OCI-LY7 (cell line): ENCODE results near the gene SMIM14. TPM values are rescaled to one million over a fixed set of nuclear protein-coding genes. Genes with fewer than 3 reads are reported as not detected.

Source experiments
- BruUV-seq: library from RNA; stranded (reverse); fragments of 400-500 nt; replicated peaks from 2 replicates; lab custom pipeline; 2021; lab: Mats Ljungman, UMichigan
- CTCF ChIA-PET: fragments of 300-600 bp; sonication (Branson Sonifier 250); formaldehyde crosslinking; loops from one replicate; lab custom pipeline; 2022; ENCODE audit warnings: antibody characterized with exemption; ENCODE audit not compliant: unreplicated experiment; lab: Charles Lee
- POLR2A ChIA-PET: fragments of 300-600 bp; sonication (Branson Sonifier 250); formaldehyde crosslinking; loops from one replicate; lab custom pipeline; 2022; ENCODE audit warnings: antibody characterized with exemption; lab: Charles Lee
- DNase-seq: peaks from one replicate; pipeline ENCODE4 v3.0.0-alpha.2; 2015; ENCODE audit warnings: low spot score
- H2AFZ ChIP-seq: fragments of 200-600 bp; sonication (generic), shearing (Covaris generic); 2 replicates; pipeline ENCODE4 v1.6.1; 2014; ENCODE audit warnings: mild to moderate bottlenecking, antibody characterized with exemption, low read length, moderate library complexity
- H3K27ac ChIP-seq: fragments of 200-600 bp; sonication (generic); 2 replicates; pipeline ENCODE4 v1.5.1; 2014; ENCODE audit warnings: mixed run types, low read depth, mild to moderate bottlenecking, moderate library complexity, low read length, inconsistent platforms; ENCODE audit not compliant: poor library complexity, severe bottlenecking
- H3K36me3 ChIP-seq: fragments of 200-600 bp; sonication (generic); 2 replicates; pipeline ENCODE4 v1.6.1; 2014; ENCODE audit warnings: mild to moderate bottlenecking, antibody characterized with exemption, low read length, moderate library complexity, mixed read lengths; ENCODE audit not compliant: insufficient read depth
- H3K4me1 ChIP-seq: fragments of 200-600 bp; sonication (generic); 2 replicates; pipeline ENCODE4 v1.5.1; 2014; ENCODE audit warnings: mild to moderate bottlenecking, low read length; ENCODE audit not compliant: insufficient read depth, poor library complexity, severe bottlenecking
- H3K4me2 ChIP-seq: fragments of 200-600 bp; sonication (generic); 2 replicates; pipeline ENCODE4 v1.6.1; 2014; ENCODE audit warnings: mild to moderate bottlenecking, low read length
- H3K4me3 ChIP-seq: fragments of 200-600 bp; sonication (generic); 2 replicates; pipeline ENCODE4 v1.5.1; 2014; ENCODE audit warnings: mild to moderate bottlenecking, low read depth, low read length; ENCODE audit not compliant: poor library complexity, severe bottlenecking
- H3K79me2 ChIP-seq: fragments of 200-600 bp; sonication (generic); 2 replicates; pipeline ENCODE4 v1.6.1; 2016; ENCODE audit warnings: low read depth, mild to moderate bottlenecking, low read length, moderate library complexity, mixed read lengths; ENCODE audit not compliant: insufficient read depth
- H3K9me2 ChIP-seq: fragments of 200-600 bp; sonication (generic); 2 replicates; pipeline ENCODE4 v1.6.1; 2016; ENCODE audit warnings: mild to moderate bottlenecking, low read length, mixed read lengths; ENCODE audit not compliant: insufficient read depth
- H3K9me3 ChIP-seq: fragments of 200-600 bp; sonication (generic); 2 replicates; pipeline ENCODE4 v1.6.1; 2014; ENCODE audit warnings: mild to moderate bottlenecking, mixed run types, low read length, mixed read lengths
- H4K20me1 ChIP-seq: fragments of 200-600 bp; sonication (generic); 2 replicates; pipeline ENCODE4 v1.6.1; 2014; ENCODE audit warnings: mild to moderate bottlenecking, antibody characterized with exemption, low read length, moderate library complexity, mixed read lengths; ENCODE audit not compliant: insufficient read depth
- EZH2phosphoT487 ChIP-seq: fragments of 200-600 bp; sonication (generic); IDR thresholded peaks from 2 replicates; pipeline ENCODE4 v1.6.1; 2018; ENCODE audit warnings: low read depth, borderline replicate concordance, mild to moderate bottlenecking, mixed run types, antibody characterized with exemption, low read length, moderate library complexity, mixed read lengths
- intact Hi-C: fragments of 100-400 bp; cut with micrococcal nuclease; formaldehyde crosslinking; loops from one replicate; pipeline ENCODE4 v1.10.0; 2022; ENCODE audit not compliant: unreplicated experiment
- total RNA-seq, 2 experiments: library from RNA; depleted of rRNA in 1 of 2; stranded (reverse); fragments of >200 nt in 1 of 2; shearing (Covaris generic) in 1 of 2; gene quantifications; 2 replicates each; pipeline ENCODE4 v1.2.3, GENCODE V29; 2014 to 2022
- TF ChIP-seq, protein P1 (sequence below): fragments of 200-600 bp; sonication (generic); conservative IDR thresholded peaks from 2 replicates; pipeline ENCODE4 v1.5.1; 2014; ENCODE audit warnings: mild to moderate bottlenecking, antibody characterized with exemption, low read length, moderate library complexity, mixed read lengths

Gene SMIM14
- total RNA-seq, 2 experiments from 2014 or later = 1.8 TPM; not detected in 1

DNA sequence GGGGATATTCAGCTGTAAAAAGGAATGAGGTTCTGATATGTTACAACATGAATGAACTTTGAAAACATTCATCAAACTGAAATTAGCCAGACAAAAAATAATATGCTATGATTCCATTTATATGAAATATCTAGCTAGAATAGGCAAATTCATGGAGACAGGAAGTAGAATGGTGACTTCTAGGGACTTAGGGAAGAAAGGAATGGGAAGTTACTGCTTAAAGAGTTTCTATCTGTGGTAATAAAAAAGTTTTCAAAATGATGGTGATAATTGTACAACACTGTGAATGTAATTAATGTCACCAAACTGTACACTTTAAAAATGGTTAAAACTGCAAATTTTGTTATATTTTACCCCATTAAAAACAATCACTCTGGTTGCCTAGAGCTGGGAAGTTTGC, 30.2 kb downstream of the SMIM14 start:
- H3K4me3 ChIP-seq = no peak overlapping the region
- H4K20me1 ChIP-seq = no peaks in the 10 kb centered on the region
- BruUV-seq = no TSS peak
- no peaks in the 10 kb centered on the region for H3K36me3 ChIP-seq
- DNase-seq = no peak
- H3K9me2 ChIP-seq = no peaks in the 10 kb centered on the region
- intact Hi-C loops = no loop called here
- TF ChIP-seq, protein P1, sequence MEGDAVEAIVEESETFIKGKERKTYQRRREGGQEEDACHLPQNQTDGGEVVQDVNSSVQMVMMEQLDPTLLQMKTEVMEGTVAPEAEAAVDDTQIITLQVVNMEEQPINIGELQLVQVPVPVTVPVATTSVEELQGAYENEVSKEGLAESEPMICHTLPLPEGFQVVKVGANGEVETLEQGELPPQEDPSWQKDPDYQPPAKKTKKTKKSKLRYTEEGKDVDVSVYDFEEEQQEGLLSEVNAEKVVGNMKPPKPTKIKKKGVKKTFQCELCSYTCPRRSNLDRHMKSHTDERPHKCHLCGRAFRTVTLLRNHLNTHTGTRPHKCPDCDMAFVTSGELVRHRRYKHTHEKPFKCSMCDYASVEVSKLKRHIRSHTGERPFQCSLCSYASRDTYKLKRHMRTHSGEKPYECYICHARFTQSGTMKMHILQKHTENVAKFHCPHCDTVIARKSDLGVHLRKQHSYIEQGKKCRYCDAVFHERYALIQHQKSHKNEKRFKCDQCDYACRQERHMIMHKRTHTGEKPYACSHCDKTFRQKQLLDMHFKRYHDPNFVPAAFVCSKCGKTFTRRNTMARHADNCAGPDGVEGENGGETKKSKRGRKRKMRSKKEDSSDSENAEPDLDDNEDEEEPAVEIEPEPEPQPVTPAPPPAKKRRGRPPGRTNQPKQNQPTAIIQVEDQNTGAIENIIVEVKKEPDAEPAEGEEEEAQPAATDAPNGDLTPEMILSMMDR = no peak
- TF ChIP-seq EZH2phosphoT487 = no peak
- H3K27ac ChIP-seq = no peak overlapping the region
- no peaks in the 10 kb centered on the region for H3K9me3 ChIP-seq
- H3K4me1 ChIP-seq = no peaks in the 10 kb centered on the region
- CTCF ChIA-PET = no interaction called here
- POLR2A ChIA-PET = interaction anchor here (0.8 kb wide), 1 partner anchor 209 kb away, joined by 4 read pairs; no protein-coding TSS in a partner anchor
- H3K79me2 ChIP-seq = no peaks in the 10 kb centered on the region
- H3K4me2 ChIP-seq = no peak overlapping the region
- H2AFZ ChIP-seq = no peak overlapping the region

DNA sequence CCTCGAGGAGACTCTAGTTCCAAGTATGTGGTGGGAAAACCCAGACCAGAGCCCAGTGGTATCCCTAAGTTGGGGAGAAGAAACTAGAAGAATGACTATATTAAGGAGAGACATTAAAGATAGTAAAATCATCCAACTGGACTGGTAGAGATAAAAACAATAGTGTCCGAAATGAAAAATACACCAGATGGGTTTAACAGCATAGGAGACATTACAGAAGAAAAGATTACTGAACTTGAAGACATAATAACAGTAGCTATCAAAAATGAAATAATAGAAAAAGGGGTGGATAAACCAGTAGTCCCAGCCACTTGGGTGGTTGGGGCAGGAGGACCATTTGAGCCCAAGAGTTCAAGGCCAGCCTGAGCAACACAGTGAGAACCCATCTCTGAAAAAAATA, 31.9 kb downstream of the SMIM14 start:
- Histone ChIP-seq H3K79me2 (no peaks in the 10 kb centered on the region), H2AFZ (no peak overlapping the region), H3K4me3 (no peak overlapping the region), H3K9me3 (no peaks in the 10 kb centered on the region), H3K9me2 (no peaks in the 10 kb centered on the region), H3K4me1 (no peaks in the 10 kb centered on the region), H3K27ac (no peak overlapping the region), H4K20me1 (no peaks in the 10 kb centered on the region), H3K4me2 (no peak overlapping the region), H3K36me3 (no peaks in the 10 kb centered on the region)
- BruUV-seq = no TSS peak
- POLR2A ChIA-PET = no interaction called here
- no peak for DNase-seq
- intact Hi-C loops = no loop called here
- CTCF ChIA-PET = no interaction called here
- no peak for TF ChIP-seq EZH2phosphoT487
- TF ChIP-seq, protein P1 = no peak

DNA sequence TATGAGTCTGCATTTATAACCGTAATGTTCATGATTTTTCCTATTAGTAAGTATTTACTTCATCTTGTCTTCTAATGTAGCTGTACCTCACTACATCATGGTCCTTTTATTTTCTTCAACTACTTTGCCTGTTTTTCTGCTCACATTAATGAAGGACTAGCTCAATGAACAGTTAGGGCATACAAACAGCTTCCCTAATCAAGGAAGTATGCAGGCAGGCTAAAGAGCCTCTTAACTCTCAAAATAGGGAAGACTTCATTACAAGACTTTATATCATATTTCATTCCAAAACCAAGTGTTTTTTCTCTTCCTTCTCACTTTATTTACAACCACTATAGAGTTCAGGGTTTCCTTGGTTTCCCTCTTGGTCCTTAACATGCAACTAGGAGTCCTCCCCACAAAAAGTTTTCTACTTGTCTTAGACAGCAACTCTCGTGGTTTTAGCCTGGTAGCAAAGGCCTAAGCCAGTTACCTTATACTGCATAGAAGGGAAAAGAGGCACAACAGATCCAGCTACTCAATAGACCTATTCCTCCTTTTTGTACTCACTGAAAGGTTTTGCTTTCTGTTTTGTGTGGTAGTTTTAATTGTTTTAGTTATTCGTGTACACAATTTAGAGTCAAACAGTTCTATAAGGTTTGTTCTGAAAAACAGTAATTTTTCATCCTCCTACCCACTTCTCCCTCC, 40.8 kb downstream of the SMIM14 start:
- Histone ChIP-seq H3K4me1 (no peaks in the 10 kb centered on the region), H3K9me3 (no peaks in the 10 kb centered on the region), H3K4me3 (no peak overlapping the region), H3K4me2 (no peak overlapping the region), H3K27ac (no peak overlapping the region), H2AFZ (no peak overlapping the region), H3K9me2 (no peaks in the 10 kb centered on the region), H4K20me1 (no peaks in the 10 kb centered on the region), H3K79me2 (no peaks in the 10 kb centered on the region), H3K36me3 (no peaks in the 10 kb centered on the region)
- no TSS peak for BruUV-seq
- POLR2A ChIA-PET = interaction anchor here (0.5 to 0.6 kb wide), 4 partner anchors 13 to 135 kb away, joined by 3 to 4 read pairs (median 3); no protein-coding TSS in a partner anchor
- TF ChIP-seq EZH2phosphoT487 = no peak
- TF ChIP-seq, protein P1 = no peak
- CTCF ChIA-PET = no interaction called here
- no peak for DNase-seq
- intact Hi-C loops = no loop called here
